Measurements from ENCODE around the gene RNF11. TPM values are rescaled to one million over a fixed set of nuclear protein-coding genes. Genes with fewer than 3 reads are reported as not detected.

RNF11 gene
- 10 to 100 TPM; 23.6 to 30.3 TPM for total RNA-seq

GRCh38 chr1:51235673-51236530, at the start of gene RNF11:
Gene RNF11, plus strand, starts transcription at chr1:51236273. Its CDS starts 484 bp downstream, at chr1:51236757.
- H3K4me3 Mint-ChIP-seq = no peak within 1 kb of the TSS
- ATAC-seq (replicated peaks) = peak; percentile 95
- H3K27me3 Mint-ChIP-seq = no peaks in the 10 kb centered on the region
- H3K9me3 Mint-ChIP-seq = no peaks in the 10 kb centered on the region
- H3K4me1 Mint-ChIP-seq = peaks cover 21% of the 10 kb centered on the region
- peak within 1 kb of the TSS; percentile 88 for H3K27ac Mint-ChIP-seq
- peaks cover 6% of the 10 kb centered on the region for H3K36me3 Mint-ChIP-seq (ENCODE audit: low read depth)

- H3K36me3 Mint-ChIP-seq (ENCODE audit: low read depth) = no peaks in the 10 kb centered on the region
- no peaks in the 10 kb centered on the region for H3K27me3 Mint-ChIP-seq
- no peaks in the 10 kb centered on the region for H3K4me1 Mint-ChIP-seq
- H3K4me3 Mint-ChIP-seq = no peak overlapping the region
- ATAC-seq (replicated peaks) = no peak
- H3K9me3 Mint-ChIP-seq = no peaks in the 10 kb centered on the region
- H3K27ac Mint-ChIP-seq = no peak overlapping the region
Observed at GRCh38 chr1:51188230-51188629, 47.8 kb upstream of the RNF11 start.

GRCh38 chr1:51189421-51190073, 46.5 kb upstream of the RNF11 start:
- H3K4me3 Mint-ChIP-seq = no peak overlapping the region
- no peak overlapping the region for H3K27ac Mint-ChIP-seq
- H3K27me3 Mint-ChIP-seq = no peaks in the 10 kb centered on the region
- ATAC-seq (replicated peaks) = no peak
- H3K4me1 Mint-ChIP-seq = no peaks in the 10 kb centered on the region
- no peaks in the 10 kb centered on the region for H3K36me3 Mint-ChIP-seq (ENCODE audit: low read depth)
- no peaks in the 10 kb centered on the region for H3K9me3 Mint-ChIP-seq

GRCh38 chr1:51190961-51191360, 45.1 kb upstream of the RNF11 start:
- no peak for ATAC-seq (replicated peaks)
- Mint-ChIP-seq H3K9me3 (no peaks in the 10 kb centered on the region), H3K27ac (no peak overlapping the region), H3K4me3 (no peak overlapping the region), H3K27me3 (no peaks in the 10 kb centered on the region), H3K36me3 (ENCODE audit: low read depth) (no peaks in the 10 kb centered on the region), H3K4me1 (no peaks in the 10 kb centered on the region)

GRCh38 chr1:51192213-51192843, 43.7 kb upstream of the RNF11 start:
- H3K4me3 Mint-ChIP-seq = no peak overlapping the region
- H3K9me3 Mint-ChIP-seq = no peaks in the 10 kb centered on the region
- H3K36me3 Mint-ChIP-seq (ENCODE audit: low read depth) = no peaks in the 10 kb centered on the region
- no peak overlapping the region for H3K27ac Mint-ChIP-seq
- no peak for ATAC-seq (replicated peaks)
- no peaks in the 10 kb centered on the region for H3K4me1 Mint-ChIP-seq
- H3K27me3 Mint-ChIP-seq = no peaks in the 10 kb centered on the region

- H3K4me1 Mint-ChIP-seq = no peaks in the 10 kb centered on the region
- no peaks in the 10 kb centered on the region for H3K36me3 Mint-ChIP-seq (ENCODE audit: low read depth)
- no peak overlapping the region for H3K27ac Mint-ChIP-seq
- no peaks in the 10 kb centered on the region for H3K27me3 Mint-ChIP-seq
- no peak for ATAC-seq (replicated peaks)
- no peaks in the 10 kb centered on the region for H3K9me3 Mint-ChIP-seq
- no peak overlapping the region for H3K4me3 Mint-ChIP-seq
Observed at GRCh38 chr1:51193564-51193963, 42.5 kb upstream of the RNF11 start.

- ATAC-seq (replicated peaks) = peak; percentile 56
- no peaks in the 10 kb centered on the region for H3K4me1 Mint-ChIP-seq
- H3K9me3 Mint-ChIP-seq = no peaks in the 10 kb centered on the region
- H3K27ac Mint-ChIP-seq = no peak overlapping the region
- H3K27me3 Mint-ChIP-seq = no peaks in the 10 kb centered on the region
- no peak overlapping the region for H3K4me3 Mint-ChIP-seq
- H3K36me3 Mint-ChIP-seq (ENCODE audit: low read depth) = no peaks in the 10 kb centered on the region
Observed at GRCh38 chr1:51203121-51203873, 32.8 kb upstream of the RNF11 start.

- Mint-ChIP-seq H3K4me1 (no peaks in the 10 kb centered on the region), H3K27me3 (no peaks in the 10 kb centered on the region), H3K36me3 (ENCODE audit: low read depth) (no peaks in the 10 kb centered on the region), H3K27ac (no peak overlapping the region), H3K9me3 (no peaks in the 10 kb centered on the region), H3K4me3 (no peak overlapping the region)
- no peak for ATAC-seq (replicated peaks)
Observed at GRCh38 chr1:51203874-51204245, 32.2 kb upstream of the RNF11 start.

GRCh38 chr1:51210055-51210454, 26.0 kb upstream of the RNF11 start:
- Mint-ChIP-seq H3K9me3 (no peaks in the 10 kb centered on the region), H3K4me1 (peaks cover 8% of the 10 kb centered on the region), H3K27me3 (no peaks in the 10 kb centered on the region), H3K27ac (no peak overlapping the region), H3K36me3 (ENCODE audit: low read depth) (no peaks in the 10 kb centered on the region), H3K4me3 (no peak overlapping the region)
- no peak for ATAC-seq (replicated peaks)

GRCh38 chr1:51210676-51211075, 25.4 kb upstream of the RNF11 start:
- no peak overlapping the region for H3K4me3 Mint-ChIP-seq
- H3K36me3 Mint-ChIP-seq (ENCODE audit: low read depth) = no peaks in the 10 kb centered on the region
- H3K27me3 Mint-ChIP-seq = no peaks in the 10 kb centered on the region
- no peak for ATAC-seq (replicated peaks)
- H3K4me1 Mint-ChIP-seq = peaks cover 12% of the 10 kb centered on the region
- H3K27ac Mint-ChIP-seq = no peak overlapping the region
- H3K9me3 Mint-ChIP-seq = no peaks in the 10 kb centered on the region

- Mint-ChIP-seq H3K27me3 (no peaks in the 10 kb centered on the region), H3K4me3 (peak overlapping the region; percentile 29)
Observed at GRCh38 chr1:51214615-51215131, 21.4 kb upstream of the RNF11 start.

GRCh38 chr1:51215169-51215568, 20.9 kb upstream of the RNF11 start:
- no peaks in the 10 kb centered on the region for H3K36me3 Mint-ChIP-seq (ENCODE audit: low read depth)
- H3K9me3 Mint-ChIP-seq = no peaks in the 10 kb centered on the region
- no peak for ATAC-seq (replicated peaks)
- H3K4me1 Mint-ChIP-seq = peaks cover 12% of the 10 kb centered on the region
- peak overlapping the region; percentile 29 for H3K4me3 Mint-ChIP-seq
- peak overlapping the region; percentile 9 for H3K27ac Mint-ChIP-seq
- H3K27me3 Mint-ChIP-seq = no peaks in the 10 kb centered on the region

More at GRCh38 chr1:51214615-51215131, 21.4 kb upstream of the RNF11 start:
- H3K9me3 Mint-ChIP-seq = no peaks in the 10 kb centered on the region
- peak overlapping the region; percentile 9 for H3K27ac Mint-ChIP-seq
- H3K36me3 Mint-ChIP-seq (ENCODE audit: low read depth) = no peaks in the 10 kb centered on the region
- peak; percentile 76 for ATAC-seq (replicated peaks)
- peaks cover 12% of the 10 kb centered on the region for H3K4me1 Mint-ChIP-seq

- no peak for ATAC-seq (replicated peaks)
- no peak overlapping the region for H3K4me3 Mint-ChIP-seq
- H3K4me1 Mint-ChIP-seq = peaks cover 12% of the 10 kb centered on the region
- no peak overlapping the region for H3K27ac Mint-ChIP-seq
- no peaks in the 10 kb centered on the region for H3K9me3 Mint-ChIP-seq
- no peaks in the 10 kb centered on the region for H3K36me3 Mint-ChIP-seq (ENCODE audit: low read depth)
- H3K27me3 Mint-ChIP-seq = no peaks in the 10 kb centered on the region
Observed at GRCh38 chr1:51216631-51217030, 19.4 kb upstream of the RNF11 start.

GRCh38 chr1:51217101-51217500, 19.0 kb upstream of the RNF11 start:
- no peak overlapping the region for H3K27ac Mint-ChIP-seq
- no peaks in the 10 kb centered on the region for H3K27me3 Mint-ChIP-seq
- no peak overlapping the region for H3K4me3 Mint-ChIP-seq
- H3K9me3 Mint-ChIP-seq = no peaks in the 10 kb centered on the region
- H3K36me3 Mint-ChIP-seq (ENCODE audit: low read depth) = no peaks in the 10 kb centered on the region
- peaks cover 12% of the 10 kb centered on the region for H3K4me1 Mint-ChIP-seq
- ATAC-seq (replicated peaks) = no peak

Measured in activated T-helper 17 cell treated with anti-CD3 and anti-CD28 coated beads, Interleukin-2, amount 50 U/mL, for 72 hours (primary cell).